ENCODE measurements around the gene DAB2IP. TPM values are rescaled to one million over a fixed set of nuclear protein-coding genes. Genes with fewer than 3 reads are reported as not detected.
A peak's percentile ranks its signal among the peaks of the same experiment; 100 is the strongest.

DAB2IP gene
- total and polyA plus RNA-seq, 5 donors from 2014 or later = not detected

DNA sequence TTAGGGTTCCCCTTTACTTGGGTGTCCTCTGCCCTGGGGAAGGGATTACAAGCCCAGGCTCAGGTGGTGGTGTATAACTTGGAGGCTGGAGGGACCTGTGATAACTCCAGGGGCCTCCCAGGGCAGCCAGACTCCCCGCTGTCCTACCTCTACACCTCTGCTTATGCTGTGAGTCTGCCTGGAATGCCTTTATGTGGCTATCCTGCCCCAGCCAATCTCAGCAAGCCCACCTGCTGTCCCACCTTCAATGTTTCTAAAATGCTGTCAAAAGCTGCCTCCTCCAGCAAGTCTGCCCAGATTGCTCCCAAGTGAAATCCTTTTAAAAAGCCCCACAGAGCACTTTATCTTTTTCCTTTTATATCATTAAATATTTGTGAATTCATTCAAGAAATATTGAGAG lies 39.3 kb downstream of the DAB2IP start:
- Mint-ChIP-seq H3K27ac (no peak overlapping the region), H3K4me3 (no peak overlapping the region), H3K4me1 (no peaks in the 10 kb centered on the region), H3K36me3 (no peaks in the 10 kb centered on the region), H3K9me3 (no peaks in the 10 kb centered on the region), H3K27me3 (peaks cover 4% of the 10 kb centered on the region)
- DNase-seq (no peak), ATAC-seq (ENCODE audit: low read depth in 2 of 2) (no peak)
- H3K4me1 ChIP-seq (ENCODE audit: control insufficient read depth, insufficient read depth, low read length, poor library complexity, severe bottlenecking) = no peaks in the 10 kb centered on the region
- no peaks in the 10 kb centered on the region for H3K27me3 ChIP-seq (ENCODE audit: control insufficient read depth, insufficient read depth, low read length)
- H3K9me3 ChIP-seq (ENCODE audit: control insufficient read depth in 2 of 2, low read length in 2 of 2) = no peaks in the 10 kb centered on the region
- no peaks in the 10 kb centered on the region for H3K36me3 ChIP-seq (ENCODE audit: control insufficient read depth, insufficient read depth, low read length)
- H3K4me3 ChIP-seq (ENCODE audit: low read depth, low read length) = no peak overlapping the region
- H3K27ac ChIP-seq (ENCODE audit: insufficient read depth, low read length, poor library complexity, severe bottlenecking) = no peak overlapping the region

DNA sequence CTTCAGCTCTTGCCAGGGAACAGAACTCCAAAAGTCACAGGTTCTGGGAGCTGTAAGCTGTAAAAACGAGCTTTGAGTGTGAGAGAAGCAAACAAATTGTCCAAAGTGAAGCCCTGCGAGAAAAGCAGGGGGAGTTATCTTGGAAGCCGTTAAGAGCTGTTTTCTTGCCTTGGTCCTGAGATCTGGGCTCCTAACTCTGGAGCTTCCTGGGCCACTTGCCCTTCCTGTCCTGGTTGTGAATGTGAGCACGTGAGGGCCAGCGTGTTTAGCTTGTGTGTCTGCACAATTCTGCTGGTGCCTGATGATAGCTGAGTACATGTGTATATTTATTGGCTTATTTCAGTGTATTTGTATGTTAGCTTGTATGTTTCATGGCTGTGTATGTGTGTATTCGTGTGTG lies 40.5 kb downstream of the DAB2IP start:
- Mint-ChIP-seq H3K27me3 (peaks cover 11% of the 10 kb centered on the region), H3K27ac (no peak overlapping the region), H3K4me3 (no peak overlapping the region), H3K9me3 (no peaks in the 10 kb centered on the region), H3K36me3 (no peaks in the 10 kb centered on the region), H3K4me1 (peaks cover 0 to 1% (median 0%) of the 10 kb centered on the region in 4 donors)
- H3K9me3 ChIP-seq (ENCODE audit: control insufficient read depth in 2 of 2, low read length in 2 of 2) = no peaks in the 10 kb centered on the region
- no peaks in the 10 kb centered on the region for H3K4me1 ChIP-seq (ENCODE audit: control insufficient read depth, insufficient read depth, low read length, poor library complexity, severe bottlenecking)
- ATAC-seq (ENCODE audit: low read depth in 2 of 2) (no peak), DNase-seq (no peak)
- H3K36me3 ChIP-seq (ENCODE audit: control insufficient read depth, insufficient read depth, low read length) = no peaks in the 10 kb centered on the region
- H3K4me3 ChIP-seq (ENCODE audit: low read depth, low read length) = no peak overlapping the region
- H3K27me3 ChIP-seq (ENCODE audit: control insufficient read depth, insufficient read depth, low read length) = peaks cover 4% of the 10 kb centered on the region
- no peak overlapping the region for H3K27ac ChIP-seq (ENCODE audit: insufficient read depth, low read length, poor library complexity, severe bottlenecking)

DNA sequence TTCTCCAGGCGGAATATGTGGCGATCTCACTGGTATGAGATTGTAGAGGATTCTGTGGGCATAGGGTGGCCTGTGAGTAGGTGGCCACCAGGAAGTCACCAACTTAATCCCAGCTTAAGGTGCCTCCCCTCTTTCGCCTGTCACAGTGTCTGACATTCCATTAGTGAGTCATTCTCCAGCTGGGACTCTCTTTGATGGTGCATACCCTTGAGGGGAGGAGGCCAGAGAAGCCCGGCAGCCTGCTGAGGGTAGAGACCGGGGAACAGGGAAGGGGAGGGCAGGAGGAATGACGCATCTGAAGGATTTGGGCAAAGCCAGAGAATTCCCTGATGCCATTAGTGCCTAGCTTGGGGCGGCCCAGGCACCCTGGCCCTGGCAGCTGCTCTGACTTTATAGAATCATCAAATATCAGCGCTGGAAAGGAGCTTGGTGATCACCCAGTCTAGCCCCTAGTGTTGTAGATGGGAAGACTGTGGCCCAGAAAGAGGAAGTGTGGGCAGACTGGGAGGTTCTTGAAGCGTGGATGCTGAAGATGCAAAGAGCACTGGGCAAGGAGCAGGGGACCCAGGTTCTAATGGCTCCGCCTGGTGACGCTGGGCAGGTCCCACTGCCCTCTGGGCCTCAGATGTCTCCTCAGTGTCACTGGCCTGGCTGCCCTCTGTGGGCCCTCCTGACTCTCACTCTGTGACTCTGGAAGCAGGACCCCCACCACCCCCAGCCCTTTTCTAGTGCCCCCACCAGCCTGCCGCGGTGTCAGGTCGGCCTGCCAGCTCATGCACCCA lies 41.4 kb downstream of the DAB2IP start:
- H3K4me1 Mint-ChIP-seq = peaks cover 0 to 7% (median 0%) of the 10 kb centered on the region in 4 donors
- H3K27ac Mint-ChIP-seq = no peak overlapping the region
- H3K4me3 ChIP-seq (ENCODE audit: low read depth, low read length) = no peak overlapping the region
- H3K9me3 ChIP-seq (ENCODE audit: control insufficient read depth in 2 of 2, low read length in 2 of 2) = no peaks in the 10 kb centered on the region
- DNase-seq = no peak
- ATAC-seq (ENCODE audit: low read depth in 2 of 2) = no peak
- H3K36me3 ChIP-seq (ENCODE audit: control insufficient read depth, insufficient read depth, low read length) = no peaks in the 10 kb centered on the region
- H3K4me1 ChIP-seq (ENCODE audit: control insufficient read depth, insufficient read depth, low read length, poor library complexity, severe bottlenecking) = no peaks in the 10 kb centered on the region
- H3K27me3 Mint-ChIP-seq = peaks cover 20% of the 10 kb centered on the region
- H3K27ac ChIP-seq (ENCODE audit: insufficient read depth, low read length, poor library complexity, severe bottlenecking) = no peak overlapping the region
- peaks cover 0 to 2% (median 0%) of the 10 kb centered on the region in 7 donors for H3K9me3 Mint-ChIP-seq
- no peak overlapping the region for H3K4me3 Mint-ChIP-seq
- H3K36me3 Mint-ChIP-seq = no peaks in the 10 kb centered on the region
- peaks cover 13% of the 10 kb centered on the region for H3K27me3 ChIP-seq (ENCODE audit: control insufficient read depth, insufficient read depth, low read length)

DNA sequence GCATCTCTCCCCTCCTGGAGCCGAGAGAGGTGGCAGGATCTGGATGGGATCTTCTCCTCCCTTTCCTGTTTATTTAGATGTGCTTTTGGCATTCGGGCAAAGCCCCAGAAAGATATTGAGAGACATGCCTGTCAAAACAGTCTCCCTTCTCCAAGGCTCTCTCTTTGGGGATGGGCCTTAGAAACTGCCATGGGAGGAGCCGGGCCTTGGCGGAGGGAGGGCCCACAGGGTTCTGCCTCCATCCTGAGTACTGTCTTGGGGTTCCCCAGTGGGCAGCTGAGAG lies 41.9 kb downstream of the DAB2IP start:
- H3K27ac Mint-ChIP-seq = no peak overlapping the region

DNA sequence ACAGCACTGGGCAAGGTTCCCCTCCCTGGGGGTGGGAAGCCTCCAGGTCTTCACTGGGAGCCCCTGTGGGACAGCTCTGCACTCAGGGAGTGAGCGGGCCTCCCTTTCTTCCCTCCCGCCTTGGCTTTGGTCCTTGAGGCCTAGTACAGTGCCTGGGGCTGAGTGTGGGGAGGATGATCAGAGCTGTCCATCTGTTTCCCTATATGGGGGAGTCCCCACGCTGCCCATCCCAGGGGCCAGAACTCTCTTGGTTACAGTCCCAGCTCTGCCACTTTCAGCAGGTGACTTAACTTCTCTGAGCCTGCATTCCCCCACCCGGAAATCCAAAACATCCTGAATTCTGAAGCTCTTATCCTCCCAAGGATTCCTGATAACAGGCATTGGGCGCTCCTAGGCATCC lies 42.6 kb downstream of the DAB2IP start:
- Mint-ChIP-seq H3K36me3 (no peaks in the 10 kb centered on the region), H3K27ac (no peak overlapping the region), H3K27me3 (peaks cover 27% of the 10 kb centered on the region), H3K4me1 (peaks cover 0 to 7% (median 0%) of the 10 kb centered on the region in 4 donors), H3K4me3 (no peak overlapping the region), H3K9me3 (peaks cover 0 to 2% (median 0%) of the 10 kb centered on the region in 7 donors)
- Histone ChIP-seq H3K4me3 (ENCODE audit: low read depth, low read length) (no peak overlapping the region), H3K9me3 (ENCODE audit: control insufficient read depth in 2 of 2, low read length in 2 of 2) (no peaks in the 10 kb centered on the region), H3K4me1 (ENCODE audit: control insufficient read depth, insufficient read depth, low read length, poor library complexity, severe bottlenecking) (peaks cover 7% of the 10 kb centered on the region), H3K27me3 (ENCODE audit: control insufficient read depth, insufficient read depth, low read length) (peaks cover 14% of the 10 kb centered on the region), H3K27ac (ENCODE audit: insufficient read depth, low read length, poor library complexity, severe bottlenecking) (no peak overlapping the region), H3K36me3 (ENCODE audit: control insufficient read depth, insufficient read depth, low read length) (no peaks in the 10 kb centered on the region)
- no peak for ATAC-seq (ENCODE audit: low read depth in 2 of 2)
- DNase-seq = no peak

More for the DNA sequence above, 41.9 kb downstream of the DAB2IP start:
- Histone ChIP-seq H3K4me1 (ENCODE audit: control insufficient read depth, insufficient read depth, low read length, poor library complexity, severe bottlenecking) (peaks cover 2% of the 10 kb centered on the region), H3K4me3 (ENCODE audit: low read depth, low read length) (no peak overlapping the region), H3K9me3 (ENCODE audit: control insufficient read depth in 2 of 2, low read length in 2 of 2) (no peaks in the 10 kb centered on the region), H3K27me3 (ENCODE audit: control insufficient read depth, insufficient read depth, low read length) (peaks cover 14% of the 10 kb centered on the region), H3K27ac (ENCODE audit: insufficient read depth, low read length, poor library complexity, severe bottlenecking) (no peak overlapping the region), H3K36me3 (ENCODE audit: control insufficient read depth, insufficient read depth, low read length) (no peaks in the 10 kb centered on the region)
- Mint-ChIP-seq H3K27me3 (peaks cover 25% of the 10 kb centered on the region), H3K36me3 (no peaks in the 10 kb centered on the region), H3K4me1 (peaks cover 0 to 7% (median 0%) of the 10 kb centered on the region in 4 donors), H3K9me3 (peaks cover 0 to 2% (median 0%) of the 10 kb centered on the region in 7 donors), H3K4me3 (peak overlapping the region in 1 of 4 donors; percentile 23)
- DNase-seq (no peak), ATAC-seq (ENCODE audit: low read depth in 2 of 2) (no peak)

DNA sequence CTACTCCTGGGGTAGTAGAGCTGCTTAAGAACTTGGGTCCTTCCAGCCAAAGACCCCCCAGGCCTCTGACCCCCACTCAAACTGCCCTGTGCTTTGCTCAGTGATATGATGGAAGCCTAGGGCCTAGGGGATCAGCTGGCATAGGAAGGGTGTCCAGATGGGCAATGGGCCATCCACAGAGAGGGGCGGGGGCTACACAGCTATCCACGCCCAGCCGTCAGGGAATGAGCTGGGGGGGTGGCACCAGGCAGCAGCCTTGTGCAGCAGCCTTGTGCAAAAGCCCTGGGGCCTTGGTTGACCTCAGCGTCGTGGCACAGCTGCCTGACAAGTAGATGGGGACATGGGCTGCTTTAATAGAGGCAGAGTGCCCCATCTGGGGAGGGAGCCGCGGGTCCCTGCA lies 43.2 kb downstream of the DAB2IP start:
- Histone ChIP-seq H3K27ac (ENCODE audit: insufficient read depth, low read length, poor library complexity, severe bottlenecking) (no peak overlapping the region), H3K9me3 (ENCODE audit: control insufficient read depth in 2 of 2, low read length in 2 of 2) (no peaks in the 10 kb centered on the region), H3K4me1 (ENCODE audit: control insufficient read depth, insufficient read depth, low read length, poor library complexity, severe bottlenecking) (peaks cover 12% of the 10 kb centered on the region), H3K27me3 (ENCODE audit: control insufficient read depth, insufficient read depth, low read length) (peaks cover 14% of the 10 kb centered on the region), H3K4me3 (ENCODE audit: low read depth, low read length) (no peak overlapping the region), H3K36me3 (ENCODE audit: control insufficient read depth, insufficient read depth, low read length) (no peaks in the 10 kb centered on the region)
- Mint-ChIP-seq H3K9me3 (peaks cover 0 to 2% (median 0%) of the 10 kb centered on the region in 7 donors), H3K4me1 (peaks cover 0 to 7% (median 0%) of the 10 kb centered on the region in 4 donors), H3K27ac (no peak overlapping the region), H3K36me3 (no peaks in the 10 kb centered on the region), H3K27me3 (peaks cover 27% of the 10 kb centered on the region), H3K4me3 (no peak overlapping the region)
- no peak for DNase-seq
- no peak for ATAC-seq (ENCODE audit: low read depth in 2 of 2)

DNA sequence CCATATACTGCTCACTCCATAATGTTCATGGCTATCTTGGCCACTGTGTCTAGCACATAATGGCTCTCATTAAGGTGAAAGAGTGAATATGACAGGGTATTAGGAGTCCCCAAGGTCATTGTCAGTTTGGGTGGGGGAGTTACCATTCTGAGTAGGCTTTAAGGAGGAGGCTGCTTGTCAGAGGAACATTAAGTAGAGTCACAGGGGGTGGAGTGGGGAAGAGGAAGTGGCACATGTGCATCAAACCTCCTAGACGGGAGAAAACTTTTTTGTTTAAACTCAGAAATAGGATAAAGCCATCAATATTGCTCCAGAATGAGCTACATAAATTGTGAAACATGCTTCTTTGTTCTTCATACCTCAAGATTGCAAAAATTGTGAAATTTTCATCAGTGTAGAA lies 45.5 kb downstream of the DAB2IP start:
- Mint-ChIP-seq H3K27me3 (peaks cover 35% of the 10 kb centered on the region), H3K9me3 (peaks cover 0 to 2% (median 0%) of the 10 kb centered on the region in 7 donors), H3K27ac (no peak overlapping the region), H3K36me3 (no peaks in the 10 kb centered on the region), H3K4me3 (peak overlapping the region in 2 of 4 donors; percentile 5 to 22), H3K4me1 (peaks cover 0 to 7% (median 0%) of the 10 kb centered on the region in 4 donors)
- ATAC-seq (ENCODE audit: low read depth in 2 of 2) (no peak), DNase-seq (no peak)
- Histone ChIP-seq H3K9me3 (ENCODE audit: control insufficient read depth in 2 of 2, low read length in 2 of 2) (no peaks in the 10 kb centered on the region), H3K4me3 (ENCODE audit: low read depth, low read length) (no peak overlapping the region), H3K27ac (ENCODE audit: insufficient read depth, low read length, poor library complexity, severe bottlenecking) (no peak overlapping the region), H3K27me3 (ENCODE audit: control insufficient read depth, insufficient read depth, low read length) (peaks cover 14% of the 10 kb centered on the region), H3K36me3 (ENCODE audit: control insufficient read depth, insufficient read depth, low read length) (no peaks in the 10 kb centered on the region), H3K4me1 (ENCODE audit: control insufficient read depth, insufficient read depth, low read length, poor library complexity, severe bottlenecking) (peaks cover 17% of the 10 kb centered on the region)

Measured in CD4-positive, CD25-positive, alpha-beta regulatory T cell (primary cell).